ENCODE measurements around the gene BGN.

Gene BGN

GRCh38 chrX:153515435-153515834 lies 20.7 kb downstream of the BGN start:
- no peaks in the 10 kb centered on the region for H3K36me3 Mint-ChIP-seq (ENCODE audit: low read depth)
- no peaks in the 10 kb centered on the region for H3K9me3 Mint-ChIP-seq
- no peak overlapping the region for H3K27ac Mint-ChIP-seq
- peaks cover 32% of the 10 kb centered on the region for H3K27me3 Mint-ChIP-seq
- DNase-seq = no peak
- no peak overlapping the region for H3K4me3 Mint-ChIP-seq
- peaks cover 4% of the 10 kb centered on the region for H3K4me1 Mint-ChIP-seq (ENCODE audit: low read depth)

- H3K36me3 Mint-ChIP-seq (ENCODE audit: low read depth) = no peaks in the 10 kb centered on the region
- peaks cover 4% of the 10 kb centered on the region for H3K4me1 Mint-ChIP-seq (ENCODE audit: low read depth)
- H3K4me3 Mint-ChIP-seq = no peak overlapping the region
- DNase-seq = no peak
- no peak overlapping the region for H3K27ac Mint-ChIP-seq
- H3K27me3 Mint-ChIP-seq = peaks cover 39% of the 10 kb centered on the region
- no peaks in the 10 kb centered on the region for H3K9me3 Mint-ChIP-seq
Measured at GRCh38 chrX:153516073-153516472, 21.3 kb downstream of the BGN start.

- no peak within 1 kb of the TSS for H3K27ac Mint-ChIP-seq
- H3K9me3 Mint-ChIP-seq = no peaks in the 10 kb centered on the region
- H3K4me3 Mint-ChIP-seq = no peak within 1 kb of the TSS
Measured at GRCh38 chrX:153517423-153517822, 22.6 kb downstream of the BGN start, which contains the start of gene ATP2B3. Gene ATP2B3 (plus strand): TSS chrX:153517642. CDS start chrX:153536248, 18,606 bp downstream.

GRCh38 chrX:153517946-153518834 lies 23.4 kb downstream of the BGN start:
- Mint-ChIP-seq H3K36me3 (ENCODE audit: low read depth) (no peaks in the 10 kb centered on the region), H3K27me3 (peaks cover 55% of the 10 kb centered on the region), H3K9me3 (no peaks in the 10 kb centered on the region), H3K4me1 (ENCODE audit: low read depth) (peaks cover 4% of the 10 kb centered on the region), H3K4me3 (no peak overlapping the region), H3K27ac (no peak overlapping the region)
- DNase-seq = no peak

More at GRCh38 chrX:153517423-153517822, 22.6 kb downstream of the BGN start, which contains the start of gene ATP2B3:
- H3K36me3 Mint-ChIP-seq (ENCODE audit: low read depth) = no peaks in the 10 kb centered on the region
- H3K4me1 Mint-ChIP-seq (ENCODE audit: low read depth) = peaks cover 4% of the 10 kb centered on the region
- DNase-seq = no peak
- peaks cover 52% of the 10 kb centered on the region for H3K27me3 Mint-ChIP-seq

- no peaks in the 10 kb centered on the region for H3K36me3 Mint-ChIP-seq (ENCODE audit: low read depth)
- no peak overlapping the region for H3K4me3 Mint-ChIP-seq
- peaks cover 4% of the 10 kb centered on the region for H3K4me1 Mint-ChIP-seq (ENCODE audit: low read depth)
- no peak for DNase-seq
- H3K9me3 Mint-ChIP-seq = no peaks in the 10 kb centered on the region
- peaks cover 64% of the 10 kb centered on the region for H3K27me3 Mint-ChIP-seq
- no peak overlapping the region for H3K27ac Mint-ChIP-seq
Measured at GRCh38 chrX:153519569-153520286, 24.9 kb downstream of the BGN start.

- DNase-seq = no peak
- H3K9me3 Mint-ChIP-seq = no peaks in the 10 kb centered on the region
- no peaks in the 10 kb centered on the region for H3K36me3 Mint-ChIP-seq (ENCODE audit: low read depth)
- no peak overlapping the region for H3K27ac Mint-ChIP-seq
- H3K4me1 Mint-ChIP-seq (ENCODE audit: low read depth) = peaks cover 4% of the 10 kb centered on the region
- H3K4me3 Mint-ChIP-seq = no peak overlapping the region
- peaks cover 68% of the 10 kb centered on the region for H3K27me3 Mint-ChIP-seq
Measured at GRCh38 chrX:153520287-153520917, 25.6 kb downstream of the BGN start.

GRCh38 chrX:153521034-153521433 lies 26.3 kb downstream of the BGN start:
- DNase-seq = no peak
- H3K27me3 Mint-ChIP-seq = peaks cover 63% of the 10 kb centered on the region

GRCh38 chrX:153522259-153522658 lies 27.5 kb downstream of the BGN start:
- H3K36me3 Mint-ChIP-seq (ENCODE audit: low read depth) = no peaks in the 10 kb centered on the region

More at GRCh38 chrX:153521034-153521433, 26.3 kb downstream of the BGN start:
- Mint-ChIP-seq H3K27ac (no peak overlapping the region), H3K36me3 (ENCODE audit: low read depth) (no peaks in the 10 kb centered on the region), H3K4me3 (no peak overlapping the region), H3K9me3 (no peaks in the 10 kb centered on the region), H3K4me1 (ENCODE audit: low read depth) (peaks cover 4% of the 10 kb centered on the region)

GRCh38 chrX:153523269-153523668 lies 28.5 kb downstream of the BGN start:
- peaks cover 3% of the 10 kb centered on the region for H3K4me1 Mint-ChIP-seq (ENCODE audit: low read depth)
- H3K9me3 Mint-ChIP-seq = no peaks in the 10 kb centered on the region
- H3K36me3 Mint-ChIP-seq (ENCODE audit: low read depth) = no peaks in the 10 kb centered on the region
- H3K4me3 Mint-ChIP-seq = no peak overlapping the region
- no peak overlapping the region for H3K27ac Mint-ChIP-seq
- peaks cover 70% of the 10 kb centered on the region for H3K27me3 Mint-ChIP-seq
- DNase-seq = no peak

More at GRCh38 chrX:153522259-153522658, 27.5 kb downstream of the BGN start:
- peaks cover 61% of the 10 kb centered on the region for H3K27me3 Mint-ChIP-seq
- H3K27ac Mint-ChIP-seq = no peak overlapping the region
- H3K4me1 Mint-ChIP-seq (ENCODE audit: low read depth) = peaks cover 4% of the 10 kb centered on the region
- DNase-seq = no peak
- H3K4me3 Mint-ChIP-seq = no peak overlapping the region
- H3K9me3 Mint-ChIP-seq = no peaks in the 10 kb centered on the region

GRCh38 chrX:153524234-153524633 lies 29.5 kb downstream of the BGN start:
- no peaks in the 10 kb centered on the region for H3K4me1 Mint-ChIP-seq (ENCODE audit: low read depth)
- no peaks in the 10 kb centered on the region for H3K9me3 Mint-ChIP-seq
- H3K27ac Mint-ChIP-seq = no peak overlapping the region
- peaks cover 70% of the 10 kb centered on the region for H3K27me3 Mint-ChIP-seq
- H3K4me3 Mint-ChIP-seq = no peak overlapping the region
- no peak for DNase-seq
- no peaks in the 10 kb centered on the region for H3K36me3 Mint-ChIP-seq (ENCODE audit: low read depth)

GRCh38 chrX:153525451-153525850 lies 30.7 kb downstream of the BGN start:
- peaks cover 68% of the 10 kb centered on the region for H3K27me3 Mint-ChIP-seq

GRCh38 chrX:153526042-153526441 lies 31.3 kb downstream of the BGN start:
- no peaks in the 10 kb centered on the region for H3K4me1 Mint-ChIP-seq (ENCODE audit: low read depth)
- DNase-seq = no peak
- H3K27ac Mint-ChIP-seq = no peak overlapping the region
- H3K9me3 Mint-ChIP-seq = no peaks in the 10 kb centered on the region
- H3K36me3 Mint-ChIP-seq (ENCODE audit: low read depth) = no peaks in the 10 kb centered on the region
- H3K4me3 Mint-ChIP-seq = no peak overlapping the region
- H3K27me3 Mint-ChIP-seq = peaks cover 62% of the 10 kb centered on the region

More at GRCh38 chrX:153525451-153525850, 30.7 kb downstream of the BGN start:
- no peaks in the 10 kb centered on the region for H3K4me1 Mint-ChIP-seq (ENCODE audit: low read depth)
- H3K36me3 Mint-ChIP-seq (ENCODE audit: low read depth) = no peaks in the 10 kb centered on the region
- no peak overlapping the region for H3K27ac Mint-ChIP-seq
- no peak overlapping the region for H3K4me3 Mint-ChIP-seq
- DNase-seq = no peak
- no peaks in the 10 kb centered on the region for H3K9me3 Mint-ChIP-seq

GRCh38 chrX:153526801-153527200 lies 32.0 kb downstream of the BGN start:
- DNase-seq = no peak
- H3K27me3 Mint-ChIP-seq = peaks cover 60% of the 10 kb centered on the region
- no peak overlapping the region for H3K4me3 Mint-ChIP-seq
- no peaks in the 10 kb centered on the region for H3K4me1 Mint-ChIP-seq (ENCODE audit: low read depth)
- H3K27ac Mint-ChIP-seq = no peak overlapping the region
- no peaks in the 10 kb centered on the region for H3K36me3 Mint-ChIP-seq (ENCODE audit: low read depth)
- no peaks in the 10 kb centered on the region for H3K9me3 Mint-ChIP-seq

- H3K9me3 Mint-ChIP-seq = no peaks in the 10 kb centered on the region
- no peak overlapping the region for H3K27ac Mint-ChIP-seq
- no peaks in the 10 kb centered on the region for H3K36me3 Mint-ChIP-seq (ENCODE audit: low read depth)
- no peaks in the 10 kb centered on the region for H3K4me1 Mint-ChIP-seq (ENCODE audit: low read depth)
- DNase-seq = no peak
- H3K4me3 Mint-ChIP-seq = no peak overlapping the region
- H3K27me3 Mint-ChIP-seq = peaks cover 56% of the 10 kb centered on the region
Measured at GRCh38 chrX:153527208-153527607, 32.4 kb downstream of the BGN start.

Data from activated T-cell treated with anti-CD3 and anti-CD28 coated beads, Interleukin-2, amount 50 U/mL, for 24 hours (primary cell).